OCI-LY3 (cell line): ENCODE measurements around the gene MATN1.

Experiments used
- H2AFZ ChIP-seq: fragments of 200-600, 300-600 bp; shearing (Covaris generic); 2 replicates; pipeline ENCODE4 v1.6.0; 2014; ENCODE audit warnings: antibody characterized with exemption, low read depth, low read length
- H3K27ac ChIP-seq: fragments of 200-600, 300-600 bp; sonication (generic); 2 replicates; pipeline ENCODE4 v1.5.1; 2014; ENCODE audit warnings: mild to moderate bottlenecking, low read length, moderate library complexity, mixed read lengths
- H3K27me3 ChIP-seq: fragments of 200-600, 300-600 bp; sonication (generic); 2 replicates; pipeline ENCODE4 v1.6.1; 2014; ENCODE audit warnings: low read depth, low read length, mixed read lengths
- H3K36me3 ChIP-seq: fragments of 200-600, 300-600 bp; sonication (generic); replicated peaks from 2 replicates; pipeline ENCODE3; 2014; ENCODE audit warnings: low read depth, low read length, mixed read lengths
- H3K4me1 ChIP-seq: fragments of 300-600, 200-600 bp; sonication (generic); 2 replicates; pipeline ENCODE4 v1.6.1; 2014; ENCODE audit warnings: low read length, mixed read lengths
- H3K4me2 ChIP-seq: fragments of 200-600, 300-600 bp; sonication (generic); 2 replicates; pipeline ENCODE4 v1.6.1; 2014; ENCODE audit warnings: low read length, mixed read lengths
- H3K4me3 ChIP-seq: fragments of 300-600, 200-600 bp; sonication (generic); 2 replicates; pipeline ENCODE4 v1.5.1; 2014; ENCODE audit warnings: antibody characterized with exemption, mild to moderate bottlenecking, low read length, moderate library complexity
- H3K79me2 ChIP-seq: fragments of 300-600, 200-600 bp; shearing (Covaris generic); 2 replicates; pipeline ENCODE4 v1.6.1; 2014; ENCODE audit warnings: mild to moderate bottlenecking, low read length, mixed read lengths
- H3K9ac ChIP-seq: fragments of 300-600, 200-600 bp; shearing (Covaris generic); 2 replicates; pipeline ENCODE4 v1.6.0; 2014; ENCODE audit warnings: mild to moderate bottlenecking, low read length, moderate library complexity
- H3K9me3 ChIP-seq: fragments of 200-600, 300-600 bp; shearing (Covaris generic); 2 replicates; pipeline ENCODE4 v1.6.1; 2014; ENCODE audit warnings: low read length, mixed read lengths; ENCODE audit not compliant: insufficient read depth
- H4K20me1 ChIP-seq: fragments of 200-600, 300-600 bp; sonication (generic); 2 replicates; pipeline ENCODE4 v1.6.1; 2016; ENCODE audit warnings: low read length, mixed read lengths; ENCODE audit not compliant: insufficient read depth
- CTCF ChIP-seq: fragments of 200-600, 300-600 bp; sonication (generic); IDR thresholded peaks from 2 replicates; pipeline ENCODE4 v1.5.1; 2014; ENCODE audit warnings: antibody characterized with exemption, low read length, low read depth
- EZH2phosphoT487 ChIP-seq: fragments of 200-600 bp; shearing (Covaris generic); IDR thresholded peaks from 2 replicates; pipeline ENCODE4 v1.6.1; 2018; ENCODE audit warnings: antibody characterized with exemption, mixed run types, low read depth

MATN1 gene

GRCh38 chr1:30724655-30725421, 1.5 kb upstream of the MATN1 start:
- no peak for TF ChIP-seq CTCF
- TF ChIP-seq EZH2phosphoT487: no peak
- Histone ChIP-seq H3K79me2 (no peaks in the 10 kb centered on the region), H3K27ac (no peak overlapping the region), H3K4me2 (no peak overlapping the region), H2AFZ (no peak overlapping the region), H3K27me3 (no peaks in the 10 kb centered on the region), H3K9me3 (no peaks in the 10 kb centered on the region), H3K4me3 (no peak overlapping the region), H4K20me1 (no peaks in the 10 kb centered on the region), H3K36me3 (no peaks in the 10 kb centered on the region), H3K4me1 (peaks cover 12% of the 10 kb centered on the region), H3K9ac (no peak overlapping the region)

GRCh38 chr1:30724175-30724574, 790 bp upstream of the MATN1 start:
- no peaks in the 10 kb centered on the region for H3K9me3 ChIP-seq
- peak; percentile 42 for TF ChIP-seq CTCF
- TF ChIP-seq EZH2phosphoT487: no peak
- H3K4me1 ChIP-seq: peaks cover 16% of the 10 kb centered on the region
- no peak overlapping the region for H3K4me3 ChIP-seq
- H3K79me2 ChIP-seq: no peaks in the 10 kb centered on the region
- no peak overlapping the region for H3K4me2 ChIP-seq
- H3K36me3 ChIP-seq: no peaks in the 10 kb centered on the region
- H3K27ac ChIP-seq: no peak overlapping the region
- no peaks in the 10 kb centered on the region for H3K27me3 ChIP-seq
- H2AFZ ChIP-seq: no peak overlapping the region
- no peaks in the 10 kb centered on the region for H4K20me1 ChIP-seq
- no peak overlapping the region for H3K9ac ChIP-seq

DNA sequence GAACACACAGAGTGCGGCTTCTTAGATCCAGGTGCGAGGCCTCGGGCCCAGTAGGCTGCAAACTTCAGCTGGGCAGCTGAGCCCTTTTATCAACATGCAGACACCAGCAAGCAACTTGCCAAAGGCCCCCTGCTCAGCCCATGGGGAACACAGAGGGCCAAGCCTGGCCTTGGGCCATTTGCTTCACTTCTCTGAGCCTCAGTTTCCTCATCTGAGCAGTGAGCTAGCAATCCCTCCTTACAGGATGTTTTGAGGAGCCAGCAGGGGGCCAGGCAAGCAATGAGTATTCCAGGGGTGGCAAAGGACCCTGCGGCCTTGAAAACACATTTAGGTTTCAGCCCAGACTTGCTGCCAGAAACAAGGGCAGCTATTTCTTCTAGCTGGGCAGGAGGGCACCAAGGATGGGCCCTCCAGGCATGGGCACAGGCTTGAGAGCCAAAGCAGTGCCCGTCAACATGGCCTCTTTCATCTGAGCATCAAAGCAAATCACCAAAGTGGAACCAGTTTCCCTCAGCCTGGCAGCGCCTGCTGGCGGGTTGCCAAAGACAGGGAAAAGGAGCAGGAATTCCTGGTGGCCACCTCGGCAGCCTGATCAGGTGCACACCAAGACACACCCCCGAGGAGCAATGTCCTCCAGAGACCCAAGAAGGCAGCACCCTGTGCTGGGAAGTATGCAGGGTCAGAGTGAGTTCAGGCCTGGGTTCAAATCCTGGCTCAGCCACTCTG, 1.4 kb downstream of the MATN1 start:
- Histone ChIP-seq H4K20me1 (no peaks in the 10 kb centered on the region), H3K9ac (no peak overlapping the region), H3K27ac (no peak overlapping the region), H3K4me2 (no peak overlapping the region), H3K36me3 (no peaks in the 10 kb centered on the region), H3K4me3 (no peak overlapping the region), H3K27me3 (no peaks in the 10 kb centered on the region), H3K79me2 (no peaks in the 10 kb centered on the region), H3K4me1 (peaks cover 16% of the 10 kb centered on the region), H3K9me3 (no peaks in the 10 kb centered on the region), H2AFZ (no peak overlapping the region)
- no peak for TF ChIP-seq EZH2phosphoT487
- TF ChIP-seq CTCF: no peak; the same call in 1 of the 2 replicates

- no peaks in the 10 kb centered on the region for H4K20me1 ChIP-seq
- no peak overlapping the region for H3K9ac ChIP-seq
- no peak for TF ChIP-seq CTCF
- TF ChIP-seq EZH2phosphoT487: no peak
- no peak overlapping the region for H3K4me3 ChIP-seq
- no peak overlapping the region for H3K4me2 ChIP-seq
- H3K9me3 ChIP-seq: no peaks in the 10 kb centered on the region
- H3K27me3 ChIP-seq: no peaks in the 10 kb centered on the region
- H3K79me2 ChIP-seq: no peaks in the 10 kb centered on the region
- peaks cover 16% of the 10 kb centered on the region for H3K4me1 ChIP-seq
- no peaks in the 10 kb centered on the region for H3K36me3 ChIP-seq
- no peak overlapping the region for H2AFZ ChIP-seq
- no peak overlapping the region for H3K27ac ChIP-seq
These were observed 2.0 kb downstream of the MATN1 start for GRCh38 chr1:30721341-30721793.
